ENCODE measurements around the gene LRRC23.

DNA sequence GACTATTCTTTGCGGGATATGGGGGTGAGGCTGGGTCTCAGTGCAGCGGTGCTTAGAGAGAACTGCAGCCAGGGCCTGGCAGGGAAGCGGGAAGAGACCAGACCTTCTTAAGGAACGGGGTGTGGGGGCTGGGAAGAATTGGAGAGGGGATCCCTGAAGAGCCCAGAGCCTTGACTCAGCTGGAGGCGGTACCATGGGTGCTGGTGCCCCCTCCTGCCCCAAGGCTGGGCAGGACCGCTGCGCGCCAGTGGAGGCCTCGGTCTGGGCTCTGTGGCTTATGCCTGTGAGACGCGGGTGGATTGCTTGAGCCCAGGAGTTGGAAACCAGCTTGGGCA, 37.7 kb downstream of the LRRC23 start:
- TF ChIP-seq EGR1 (IDR thresholded peaks at IDR 0.05) (no peak), RAD21 (IDR thresholded peaks at IDR 0.05; ENCODE audit: low read depth) (no peak), TCF12 (IDR thresholded peaks at IDR 0.05; ENCODE audit: low read depth) (no peak), MAX (IDR thresholded peaks at IDR 0.05) (no peak), ZBTB7A (IDR thresholded peaks at IDR 0.05; ENCODE audit: low read depth) (no peak), EP300 (IDR thresholded peaks at IDR 0.05; ENCODE audit: borderline replicate concordance) (no peak), YY1 (IDR thresholded peaks at IDR 0.05; ENCODE audit: low read depth) (no peak), CEBPB (IDR thresholded peaks at IDR 0.05) (no peak), FOXM1 (IDR thresholded peaks at IDR 0.05; ENCODE audit: borderline replicate concordance, low read depth) (no peak), CREB1 (IDR thresholded peaks at IDR 0.05; ENCODE audit: low read depth) (no peak), TAF1 (IDR thresholded peaks at IDR 0.05; ENCODE audit: low read depth) (no peak)
- TF ChIP-seq, protein P1, sequence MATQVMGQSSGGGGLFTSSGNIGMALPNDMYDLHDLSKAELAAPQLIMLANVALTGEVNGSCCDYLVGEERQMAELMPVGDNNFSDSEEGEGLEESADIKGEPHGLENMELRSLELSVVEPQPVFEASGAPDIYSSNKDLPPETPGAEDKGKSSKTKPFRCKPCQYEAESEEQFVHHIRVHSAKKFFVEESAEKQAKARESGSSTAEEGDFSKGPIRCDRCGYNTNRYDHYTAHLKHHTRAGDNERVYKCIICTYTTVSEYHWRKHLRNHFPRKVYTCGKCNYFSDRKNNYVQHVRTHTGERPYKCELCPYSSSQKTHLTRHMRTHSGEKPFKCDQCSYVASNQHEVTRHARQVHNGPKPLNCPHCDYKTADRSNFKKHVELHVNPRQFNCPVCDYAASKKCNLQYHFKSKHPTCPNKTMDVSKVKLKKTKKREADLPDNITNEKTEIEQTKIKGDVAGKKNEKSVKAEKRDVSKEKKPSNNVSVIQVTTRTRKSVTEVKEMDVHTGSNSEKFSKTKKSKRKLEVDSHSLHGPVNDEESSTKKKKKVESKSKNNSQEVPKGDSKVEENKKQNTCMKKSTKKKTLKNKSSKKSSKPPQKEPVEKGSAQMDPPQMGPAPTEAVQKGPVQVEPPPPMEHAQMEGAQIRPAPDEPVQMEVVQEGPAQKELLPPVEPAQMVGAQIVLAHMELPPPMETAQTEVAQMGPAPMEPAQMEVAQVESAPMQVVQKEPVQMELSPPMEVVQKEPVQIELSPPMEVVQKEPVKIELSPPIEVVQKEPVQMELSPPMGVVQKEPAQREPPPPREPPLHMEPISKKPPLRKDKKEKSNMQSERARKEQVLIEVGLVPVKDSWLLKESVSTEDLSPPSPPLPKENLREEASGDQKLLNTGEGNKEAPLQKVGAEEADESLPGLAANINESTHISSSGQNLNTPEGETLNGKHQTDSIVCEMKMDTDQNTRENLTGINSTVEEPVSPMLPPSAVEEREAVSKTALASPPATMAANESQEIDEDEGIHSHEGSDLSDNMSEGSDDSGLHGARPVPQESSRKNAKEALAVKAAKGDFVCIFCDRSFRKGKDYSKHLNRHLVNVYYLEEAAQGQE (IDR thresholded peaks at IDR 0.05; ENCODE audit: low read depth) = no peak
- TF ChIP-seq, protein P2, sequence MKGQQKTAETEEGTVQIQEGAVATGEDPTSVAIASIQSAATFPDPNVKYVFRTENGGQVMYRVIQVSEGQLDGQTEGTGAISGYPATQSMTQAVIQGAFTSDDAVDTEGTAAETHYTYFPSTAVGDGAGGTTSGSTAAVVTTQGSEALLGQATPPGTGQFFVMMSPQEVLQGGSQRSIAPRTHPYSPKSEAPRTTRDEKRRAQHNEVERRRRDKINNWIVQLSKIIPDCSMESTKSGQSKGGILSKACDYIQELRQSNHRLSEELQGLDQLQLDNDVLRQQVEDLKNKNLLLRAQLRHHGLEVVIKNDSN (IDR thresholded peaks at IDR 0.05) = no peak
